ENCODE data around the gene PCDHGC5.

DNA sequence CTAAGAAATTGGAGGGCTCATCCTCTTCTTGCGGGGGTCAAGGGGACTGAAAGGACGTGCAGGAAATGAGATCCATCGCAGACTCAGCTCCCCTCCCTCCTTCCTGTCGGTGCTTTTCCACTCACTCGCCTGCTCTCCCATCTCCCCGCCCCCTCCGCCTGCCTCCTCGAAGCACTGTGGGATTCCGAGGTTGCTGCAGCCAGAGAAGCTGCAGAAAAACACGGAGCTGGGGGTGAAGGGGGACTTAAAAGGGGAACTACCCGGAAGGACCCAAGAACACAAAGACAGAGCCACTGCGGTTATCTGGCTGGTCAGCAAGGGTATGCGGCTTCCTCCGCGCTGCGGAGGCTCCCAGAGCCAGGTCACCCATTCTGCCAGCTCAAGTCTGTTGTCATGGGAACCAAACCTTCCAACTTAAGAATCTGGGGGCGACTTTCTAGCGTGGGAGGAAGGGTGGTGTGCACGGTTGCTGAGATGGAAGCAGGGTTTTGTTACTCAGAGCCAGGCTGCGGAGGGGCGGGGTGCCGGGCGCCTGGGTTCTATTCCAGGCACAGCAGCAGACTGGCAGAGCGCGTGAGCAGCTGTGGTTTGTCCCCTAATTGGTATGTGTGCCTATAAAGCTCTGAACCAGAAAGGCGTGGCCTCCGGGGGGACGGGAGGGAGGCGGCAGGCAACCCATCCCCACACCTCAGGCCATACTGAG, 24.9 kb downstream of the PCDHGC5 start:
- TF ChIP-seq, protein P1, sequence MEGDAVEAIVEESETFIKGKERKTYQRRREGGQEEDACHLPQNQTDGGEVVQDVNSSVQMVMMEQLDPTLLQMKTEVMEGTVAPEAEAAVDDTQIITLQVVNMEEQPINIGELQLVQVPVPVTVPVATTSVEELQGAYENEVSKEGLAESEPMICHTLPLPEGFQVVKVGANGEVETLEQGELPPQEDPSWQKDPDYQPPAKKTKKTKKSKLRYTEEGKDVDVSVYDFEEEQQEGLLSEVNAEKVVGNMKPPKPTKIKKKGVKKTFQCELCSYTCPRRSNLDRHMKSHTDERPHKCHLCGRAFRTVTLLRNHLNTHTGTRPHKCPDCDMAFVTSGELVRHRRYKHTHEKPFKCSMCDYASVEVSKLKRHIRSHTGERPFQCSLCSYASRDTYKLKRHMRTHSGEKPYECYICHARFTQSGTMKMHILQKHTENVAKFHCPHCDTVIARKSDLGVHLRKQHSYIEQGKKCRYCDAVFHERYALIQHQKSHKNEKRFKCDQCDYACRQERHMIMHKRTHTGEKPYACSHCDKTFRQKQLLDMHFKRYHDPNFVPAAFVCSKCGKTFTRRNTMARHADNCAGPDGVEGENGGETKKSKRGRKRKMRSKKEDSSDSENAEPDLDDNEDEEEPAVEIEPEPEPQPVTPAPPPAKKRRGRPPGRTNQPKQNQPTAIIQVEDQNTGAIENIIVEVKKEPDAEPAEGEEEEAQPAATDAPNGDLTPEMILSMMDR (IDR thresholded peaks at IDR 0.05): no peak
- TF ChIP-seq POLR2A (IDR thresholded peaks at IDR 0.05): no peak
